NCI-H524 (cell line): ENCODE measurements around the gene OR4C15.

ENCODE experiments used
- DNase-seq, 2 experiments: peaks; one replicate each; lab custom pipeline; 2025; lab: John Stamatoyannopoulos, UW

The OR4C15 gene

DNA sequence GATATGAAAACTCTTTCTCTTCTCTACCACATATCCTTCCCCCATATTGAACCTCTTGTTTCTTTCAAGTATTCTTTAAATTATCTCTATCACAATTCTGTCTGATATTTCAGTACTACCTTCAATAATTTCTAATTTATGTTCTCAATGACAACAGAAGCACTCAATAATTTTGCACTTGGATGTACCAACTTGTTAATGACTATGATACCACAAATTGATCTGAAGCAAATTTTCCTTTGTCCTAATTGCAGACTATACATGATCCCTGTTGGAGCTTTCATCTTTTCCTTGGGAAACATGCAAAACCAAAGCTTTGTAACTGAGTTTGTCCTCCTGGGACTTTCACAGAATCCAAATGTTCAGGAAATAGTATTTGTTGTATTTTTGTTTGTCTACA lies at the start of gene OR4C15:
OR4C15 (plus strand) TSS at position 301 of the 400 bp plus-strand sequence; CDS start at position 301, 0 bp downstream.
- no peak for DNase-seq

GRCh38 chr11:55571828-55572227 lies 17.6 kb downstream of the OR4C15 start, which contains the start of gene OR4C16:
Gene OR4C16, plus strand, starts transcription at chr11:55572128. Its CDS starts 0 bp downstream, at chr11:55572128.
- DNase-seq = no peak

DNA sequence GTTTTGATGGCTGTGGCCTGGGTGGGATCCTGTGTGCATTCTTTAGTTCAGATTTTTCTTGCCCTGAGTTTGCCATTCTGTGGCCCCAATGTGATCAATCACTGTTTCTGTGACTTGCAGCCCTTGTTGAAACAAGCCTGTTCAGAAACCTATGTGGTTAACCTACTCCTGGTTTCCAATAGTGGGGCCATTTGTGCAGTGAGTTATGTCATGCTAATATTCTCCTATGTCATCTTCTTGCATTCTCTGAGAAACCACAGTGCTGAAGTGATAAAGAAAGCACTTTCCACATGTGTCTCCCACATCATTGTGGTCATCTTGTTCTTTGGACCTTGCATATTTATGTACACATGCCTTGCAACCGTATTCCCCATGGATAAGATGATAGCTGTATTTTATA lies 18.3 kb downstream of the OR4C15 start:
- DNase-seq = no peak
